Keratinocyte (primary cell): Measurements from ENCODE around the gene CCDC201. TPM values are rescaled to one million over a fixed set of nuclear protein-coding genes. Genes with fewer than 3 reads are reported as not detected.

Experiments
- DNase-seq: peaks from one replicate; pipeline ENCODE4 v3.0.0-alpha.2; 2011; ENCODE audit warnings: low read depth, missing footprints, low spot score
- FAIRE-seq: peaks from 2 replicates; lab custom pipeline; 2011; peaks lifted over from hg19 to GRCh38; lab: Jason Lieb, UNC
- H2AFZ ChIP-seq: 2 replicates; pipeline ENCODE4 v1.6.0; 2012; ENCODE audit warnings: low read length, control low read depth, inconsistent platforms; ENCODE audit not compliant: control insufficient read depth
- H3K27ac ChIP-seq: 2 replicates; pipeline ENCODE4 v1.5.1; 2011; ENCODE audit warnings: low read length; ENCODE audit not compliant: control insufficient read depth, insufficient read depth
- H3K27me3 ChIP-seq: 3 replicates; pipeline ENCODE4 v1.6.0; 2011; ENCODE audit warnings: low read length; ENCODE audit not compliant: control insufficient read depth, insufficient read depth; ENCODE audit errors: extremely low read depth
- H3K36me3 ChIP-seq, 2 experiments: 2 replicates in 1 of 2; 3 replicates in 1 of 2; pipeline ENCODE4 v1.5.1; 2011; ENCODE audit warnings: low read length in 2 of 2, mild to moderate bottlenecking in 1 of 2; ENCODE audit not compliant: control insufficient read depth in 2 of 2, insufficient read depth in 2 of 2; ENCODE audit errors: extremely low read depth in 1 of 2
- H3K4me1 ChIP-seq: 3 replicates; pipeline ENCODE4 v1.5.1; 2011; ENCODE audit warnings: low read length; ENCODE audit not compliant: control insufficient read depth, insufficient read depth; ENCODE audit errors: extremely low read depth
- H3K4me2 ChIP-seq: 3 replicates; pipeline ENCODE4 v1.6.0; 2011; ENCODE audit warnings: low read depth, low read length; ENCODE audit not compliant: control insufficient read depth, insufficient read depth; ENCODE audit errors: extremely low read depth
- H3K4me3 ChIP-seq, 3 experiments: fragments of 200-600 bp in 1 of 3; sonication (generic) in 1 of 3; 2 replicates in 2 of 3; 3 replicates in 1 of 3; pipeline ENCODE4 v1.5.1; 2011 to 2016; ENCODE audit warnings: low read length in 3 of 3, mild to moderate bottlenecking in 3 of 3, control low read depth in 2 of 3, inconsistent platforms in 1 of 3, low read depth in 1 of 3, mixed read lengths in 1 of 3, mixed run types in 1 of 3, moderate library complexity in 1 of 3; ENCODE audit not compliant: control insufficient read depth in 2 of 3, insufficient read depth in 2 of 3; ENCODE audit errors: extremely low read depth in 1 of 3
- H3K79me2 ChIP-seq: 2 replicates; pipeline ENCODE4 v1.6.0; 2012; ENCODE audit warnings: low read length; ENCODE audit not compliant: control insufficient read depth, insufficient read depth
- H3K9ac ChIP-seq: 3 replicates; pipeline ENCODE4 v1.6.0; 2011; ENCODE audit warnings: low read length; ENCODE audit not compliant: control insufficient read depth, insufficient read depth; ENCODE audit errors: extremely low read depth
- H3K9me1 ChIP-seq: 3 replicates; pipeline ENCODE4 v1.6.0; 2011; ENCODE audit warnings: low read length; ENCODE audit not compliant: control insufficient read depth, insufficient read depth; ENCODE audit errors: extremely low read depth
- H3K9me3 ChIP-seq: 2 replicates; pipeline ENCODE4 v1.5.1; 2012; ENCODE audit warnings: low read depth, low read length; ENCODE audit not compliant: control insufficient read depth
- H4K20me1 ChIP-seq: 3 replicates; pipeline ENCODE4 v1.6.0; 2011; ENCODE audit warnings: low read length; ENCODE audit not compliant: control insufficient read depth, insufficient read depth; ENCODE audit errors: extremely low read depth
- CTCF ChIP-seq, 3 experiments: IDR thresholded peaks in 1 of 3; conservative IDR thresholded peaks in 1 of 3; optimal IDR thresholded peaks in 1 of 3; 2 replicates in 2 of 3; 3 replicates in 1 of 3; pipeline versions ENCODE3 to v1.5.1; 2011; ENCODE audit warnings: low read length in 3 of 3, mild to moderate bottlenecking in 3 of 3, moderate library complexity in 2 of 3, control low read depth in 1 of 3, inconsistent platforms in 1 of 3; ENCODE audit not compliant: insufficient read depth in 2 of 3; ENCODE audit errors: extremely low read depth in 1 of 3
- EZH2 ChIP-seq: IDR thresholded peaks from one replicate; pipeline ENCODE4 v1.6.1; 2012; ENCODE audit warnings: inconsistent platforms, mild to moderate bottlenecking, low read length, moderate library complexity
- dilution Hi-C: fragments of 300-500 bp; cut with MboI; formaldehyde crosslinking; loops from one replicate; pipeline ENCODE4 v1.7.0; 2020; ENCODE audit warnings: low sequenced_read_pairs; ENCODE audit not compliant: extremely low pct_ligation_motif_present
- polyA plus RNA-seq, 5 experiments: library from polyadenylated mRNA; depleted of rRNA in 3 of 5; stranded (reverse) in 3 of 5; stranded (forward) in 1 of 5; unstranded in 1 of 5; fragments of >200 nt; gene quantifications; 1 replicate in 1 of 5; 2 replicates in 3 of 5; 3 replicates in 1 of 5; pipeline versions ENCODE4 v1.2.1 to v1.2.3, GENCODE V29; 2011 to 2012; ENCODE audit warnings: missing spikeins in 2 of 5, low read depth in 1 of 5, low replicate concordance in 1 of 5

The CCDC201 gene
- polyA plus RNA-seq, 1 donor (not counting 4 experiments of a cell fraction or from before 2014, with no cell fraction given): not detected

DNA sequence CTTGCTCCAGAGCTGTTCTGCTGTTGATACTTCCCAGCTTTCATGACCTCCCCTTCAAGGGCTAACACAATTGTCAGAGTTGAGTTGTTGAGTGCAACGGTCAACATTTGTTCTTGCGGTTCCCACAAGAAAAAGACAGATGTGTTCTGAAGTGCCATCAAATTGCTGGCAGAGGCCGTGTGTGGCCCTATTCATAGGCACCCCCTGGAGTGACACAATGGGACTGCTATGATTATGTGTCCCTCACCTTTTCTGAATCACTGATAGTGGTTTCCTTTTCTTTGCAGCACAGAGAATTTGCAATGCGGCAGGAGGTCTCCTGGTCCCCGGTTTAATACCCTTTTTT, 9.6 kb upstream of the CCDC201 start:
- Histone ChIP-seq H3K4me2 (no peak overlapping the region), H3K9ac (no peak overlapping the region), H3K9me1 (no peaks in the 10 kb centered on the region), H3K27ac (no peak overlapping the region), H3K27me3 (no peaks in the 10 kb centered on the region), H3K4me3 (no peak overlapping the region), H3K9me3 (peaks cover 1% of the 10 kb centered on the region), H3K4me1 (no peaks in the 10 kb centered on the region), H3K79me2 (no peaks in the 10 kb centered on the region), H4K20me1 (no peaks in the 10 kb centered on the region), H3K36me3 (no peaks in the 10 kb centered on the region), H2AFZ (no peak overlapping the region)
- DNase-seq (no peak), FAIRE-seq (no peak)
- no peak for TF ChIP-seq EZH2
- TF ChIP-seq CTCF (optimal IDR thresholded peaks at IDR 0.05 in 1 of 3, IDR thresholded peaks at IDR 0.05 in 1 of 3, conservative IDR thresholded peaks at IDR 0.05 in 1 of 3; ENCODE audit: extremely low read depth in 1 of 3, insufficient read depth in 2 of 3, low read length in 3 of 3): no peak
- dilution Hi-C loops: no loop called here

DNA sequence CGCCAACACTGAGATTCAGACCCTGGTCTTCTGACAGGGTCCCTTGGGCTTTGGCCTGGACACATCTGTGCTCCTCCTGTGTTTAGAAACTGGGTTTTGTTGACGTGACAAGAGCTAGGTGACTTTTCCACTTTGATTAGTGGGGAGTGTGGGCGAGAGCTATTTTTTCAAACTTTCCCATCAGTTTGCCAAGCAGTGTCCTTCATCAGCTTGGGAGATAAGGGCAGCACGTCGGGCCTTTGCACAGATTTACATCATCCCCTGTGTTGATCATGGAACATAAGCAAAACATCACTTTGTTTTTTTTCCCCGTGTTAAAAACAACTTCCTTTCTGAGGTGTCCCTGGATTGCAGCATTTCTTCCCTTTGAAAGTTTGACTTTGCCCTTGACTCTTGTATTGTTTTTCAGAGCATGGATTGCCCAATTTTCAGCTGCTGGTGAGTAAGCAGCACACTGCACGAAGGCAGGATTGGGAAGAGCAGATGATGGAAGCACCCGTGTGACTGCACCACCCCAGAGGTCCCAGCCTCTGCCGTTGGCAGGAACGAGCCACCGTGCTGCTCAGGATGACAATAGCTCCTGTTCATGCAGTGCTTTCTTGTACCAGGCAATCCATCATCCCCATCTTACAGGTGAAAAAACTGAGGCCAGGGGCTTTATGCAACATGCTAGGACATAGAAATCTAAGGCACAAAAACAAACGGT, 9.0 kb upstream of the CCDC201 start:
- no peak for DNase-seq

More for the DNA sequence above, 9.0 kb upstream of the CCDC201 start:
- FAIRE-seq: no peak
- Histone ChIP-seq H3K79me2 (no peaks in the 10 kb centered on the region), H3K36me3 (no peaks in the 10 kb centered on the region), H2AFZ (no peak overlapping the region), H3K27ac (no peak overlapping the region), H4K20me1 (no peaks in the 10 kb centered on the region), H3K9me3 (peaks cover 1% of the 10 kb centered on the region), H3K4me2 (no peak overlapping the region), H3K9me1 (no peaks in the 10 kb centered on the region), H3K9ac (no peak overlapping the region), H3K4me3 (no peak overlapping the region), H3K27me3 (no peaks in the 10 kb centered on the region), H3K4me1 (no peaks in the 10 kb centered on the region)
- dilution Hi-C loops: no loop called here
- TF ChIP-seq EZH2: no peak
- no peak for TF ChIP-seq CTCF (optimal IDR thresholded peaks at IDR 0.05 in 1 of 3, IDR thresholded peaks at IDR 0.05 in 1 of 3, conservative IDR thresholded peaks at IDR 0.05 in 1 of 3; ENCODE audit: extremely low read depth in 1 of 3, insufficient read depth in 2 of 3, low read length in 3 of 3)
